OCI-LY3 (cell line): ENCODE results near the gene SPPL3.

Experiments used
- EZH2phosphoT487 ChIP-seq: fragments of 200-600 bp; shearing (Covaris generic); IDR thresholded peaks from 2 replicates; pipeline ENCODE4 v1.6.1; 2018; ENCODE audit warnings: antibody characterized with exemption, mixed run types, low read depth
- TF ChIP-seq, protein P1 (sequence below): fragments of 200-600, 300-600 bp; sonication (generic); IDR thresholded peaks from 2 replicates; pipeline ENCODE4 v1.5.1; 2014; ENCODE audit warnings: antibody characterized with exemption, low read length, low read depth

DNA sequence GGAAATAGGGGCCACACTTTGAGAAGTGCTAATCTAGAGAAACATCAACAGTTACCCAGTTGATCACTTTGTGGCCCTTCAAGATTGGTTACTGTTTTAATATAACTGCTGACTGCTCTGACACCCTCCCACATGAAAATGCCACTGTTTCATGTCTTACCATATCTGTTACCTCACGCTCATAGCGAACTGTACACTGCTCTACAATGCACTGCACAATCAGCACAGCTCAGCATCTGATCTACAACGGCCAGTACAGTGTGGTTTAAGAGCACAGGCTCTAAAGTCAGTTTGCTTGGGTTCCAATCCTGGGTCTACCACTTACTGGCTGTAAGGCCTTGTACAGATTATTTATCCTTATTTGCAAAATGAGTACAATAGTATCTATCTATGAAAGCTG, 39.1 kb downstream of the SPPL3 start:
- TF ChIP-seq, protein P1, sequence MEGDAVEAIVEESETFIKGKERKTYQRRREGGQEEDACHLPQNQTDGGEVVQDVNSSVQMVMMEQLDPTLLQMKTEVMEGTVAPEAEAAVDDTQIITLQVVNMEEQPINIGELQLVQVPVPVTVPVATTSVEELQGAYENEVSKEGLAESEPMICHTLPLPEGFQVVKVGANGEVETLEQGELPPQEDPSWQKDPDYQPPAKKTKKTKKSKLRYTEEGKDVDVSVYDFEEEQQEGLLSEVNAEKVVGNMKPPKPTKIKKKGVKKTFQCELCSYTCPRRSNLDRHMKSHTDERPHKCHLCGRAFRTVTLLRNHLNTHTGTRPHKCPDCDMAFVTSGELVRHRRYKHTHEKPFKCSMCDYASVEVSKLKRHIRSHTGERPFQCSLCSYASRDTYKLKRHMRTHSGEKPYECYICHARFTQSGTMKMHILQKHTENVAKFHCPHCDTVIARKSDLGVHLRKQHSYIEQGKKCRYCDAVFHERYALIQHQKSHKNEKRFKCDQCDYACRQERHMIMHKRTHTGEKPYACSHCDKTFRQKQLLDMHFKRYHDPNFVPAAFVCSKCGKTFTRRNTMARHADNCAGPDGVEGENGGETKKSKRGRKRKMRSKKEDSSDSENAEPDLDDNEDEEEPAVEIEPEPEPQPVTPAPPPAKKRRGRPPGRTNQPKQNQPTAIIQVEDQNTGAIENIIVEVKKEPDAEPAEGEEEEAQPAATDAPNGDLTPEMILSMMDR, result no peak
- TF ChIP-seq EZH2phosphoT487, result no peak
